ENCODE data around the gene EPHA6.

DNA sequence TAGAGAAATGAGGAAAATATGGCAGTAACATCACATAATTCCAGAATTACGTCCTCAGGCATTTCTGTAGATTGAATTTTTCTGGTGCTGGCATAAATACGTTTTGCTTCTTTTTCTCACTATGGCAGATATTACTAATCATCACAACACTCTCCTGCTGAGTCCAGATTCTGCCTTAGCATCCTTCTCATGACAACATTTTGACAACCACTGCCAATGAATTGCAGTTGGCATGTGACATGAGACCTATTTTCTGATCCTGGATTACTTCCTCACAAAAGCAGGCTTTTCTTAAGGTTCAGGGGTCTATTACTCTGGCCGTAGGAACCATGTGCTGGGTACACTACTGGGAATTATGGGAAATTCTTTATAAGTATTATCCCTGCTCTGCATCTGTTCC lies 927.6 kb downstream of the EPHA6 start:
- TF ChIP-seq, protein P1, sequence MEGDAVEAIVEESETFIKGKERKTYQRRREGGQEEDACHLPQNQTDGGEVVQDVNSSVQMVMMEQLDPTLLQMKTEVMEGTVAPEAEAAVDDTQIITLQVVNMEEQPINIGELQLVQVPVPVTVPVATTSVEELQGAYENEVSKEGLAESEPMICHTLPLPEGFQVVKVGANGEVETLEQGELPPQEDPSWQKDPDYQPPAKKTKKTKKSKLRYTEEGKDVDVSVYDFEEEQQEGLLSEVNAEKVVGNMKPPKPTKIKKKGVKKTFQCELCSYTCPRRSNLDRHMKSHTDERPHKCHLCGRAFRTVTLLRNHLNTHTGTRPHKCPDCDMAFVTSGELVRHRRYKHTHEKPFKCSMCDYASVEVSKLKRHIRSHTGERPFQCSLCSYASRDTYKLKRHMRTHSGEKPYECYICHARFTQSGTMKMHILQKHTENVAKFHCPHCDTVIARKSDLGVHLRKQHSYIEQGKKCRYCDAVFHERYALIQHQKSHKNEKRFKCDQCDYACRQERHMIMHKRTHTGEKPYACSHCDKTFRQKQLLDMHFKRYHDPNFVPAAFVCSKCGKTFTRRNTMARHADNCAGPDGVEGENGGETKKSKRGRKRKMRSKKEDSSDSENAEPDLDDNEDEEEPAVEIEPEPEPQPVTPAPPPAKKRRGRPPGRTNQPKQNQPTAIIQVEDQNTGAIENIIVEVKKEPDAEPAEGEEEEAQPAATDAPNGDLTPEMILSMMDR (IDR thresholded peaks at IDR 0.05; ENCODE audit: extremely low read depth in 1 of 2, insufficient read depth in 1 of 2, low read depth in 1 of 2, low read length in 2 of 2) = no peak
- no peak for TF ChIP-seq POLR2A (IDR thresholded peaks at IDR 0.05; ENCODE audit: low read depth, low read length)
- TF ChIP-seq JUN (IDR thresholded peaks at IDR 0.05; ENCODE audit: borderline replicate concordance, insufficient read depth, insufficient read length, low read depth) = no peak
- TF ChIP-seq EZH2 (IDR thresholded peaks at IDR 0.05; ENCODE audit: borderline replicate concordance, low read depth, low read length, severe bottlenecking) = no peak
- TF ChIP-seq POLR2AphosphoS5 (IDR thresholded peaks at IDR 0.05; ENCODE audit: insufficient read depth, low read depth, low read length) = no peak
- TF ChIP-seq, protein P2, sequence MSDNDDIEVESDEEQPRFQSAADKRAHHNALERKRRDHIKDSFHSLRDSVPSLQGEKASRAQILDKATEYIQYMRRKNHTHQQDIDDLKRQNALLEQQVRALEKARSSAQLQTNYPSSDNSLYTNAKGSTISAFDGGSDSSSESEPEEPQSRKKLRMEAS (IDR thresholded peaks at IDR 0.05; ENCODE audit: insufficient read depth, insufficient read length) = no peak

Data from endothelial cell of umbilical vein (primary cell).